Measurements from ENCODE around the gene RBM4B. TPM values are rescaled to one million over a fixed set of nuclear protein-coding genes. Genes with fewer than 3 reads are reported as not detected.

RBM4B gene
- total and polyA plus RNA-seq, 2 of the 13 experiments (the other 11 are each of a cell fraction or from before 2014, with no cell fraction given) = 25.8 to 32.4 TPM

GRCh38 chr11:66689661-66690590, 12.2 kb upstream of the RBM4B start:
- ATAC-seq = no peak
- Histone ChIP-seq H3K9ac (ENCODE audit: insufficient read depth, low read depth, low read length) (no peak overlapping the region), H3K4me3 (replicated peaks in 1 of 3; ENCODE audit: insufficient read depth in 1 of 3, low read depth in 2 of 3, low read length in 3 of 3) (no peak overlapping the region), H3K36me3 (replicated peaks in 1 of 2; ENCODE audit: control insufficient read depth in 1 of 2, insufficient read depth in 2 of 2, low read length in 2 of 2) (no peaks in the 10 kb centered on the region), H2AFZ (ENCODE audit: low read length) (no peak overlapping the region), H3K4me1 (ENCODE audit: insufficient read depth, low read length) (no peaks in the 10 kb centered on the region), H3K4me2 (ENCODE audit: low read depth, low read length) (no peak overlapping the region), H4K20me1 (ENCODE audit: insufficient read depth, low read length) (no peaks in the 10 kb centered on the region), H3K9me3 (ENCODE audit: low read length) (no peaks in the 10 kb centered on the region), H3K79me2 (ENCODE audit: insufficient read depth, low read length) (no peaks in the 10 kb centered on the region), H3K27me3 (ENCODE audit: control insufficient read depth in 1 of 2, insufficient read depth in 2 of 2, low read length in 2 of 2) (no peaks in the 10 kb centered on the region), H3K27ac (ENCODE audit: extremely low read length, insufficient read depth, low read length) (no peak overlapping the region)
- DNase-seq (ENCODE audit: low spot score) = no peak
- intact Hi-C loops (cut with micrococcal nuclease; ENCODE audit: unreplicated experiment) = no loop called here
- FAIRE-seq = no peak
- ChIA-PET POLR2A (no interaction called here), CTCF (ENCODE audit: low intra/inter-chr PET ratio, low total read pairs) (no interaction called here)
- in situ Hi-C loops (cut with HindIII; ENCODE audit: extremely low pct_ligation_motif_present, low pct_unique_long_range_greater_than_20kb) = loop anchor here (5.0 to 10.0 kb wide), 3 partner anchors 142 to 287 kb away; partner anchors contain the start of gene C11orf86
- no TSS peak for BruUV-seq (replicated peaks)
- TF ChIP-seq ZNF503 (CRISPR knock-in tag; IDR thresholded peaks at IDR 0.05) = no peak
- 93% methylated on average over 22 of the region's 32 CpGs for WGBS (ENCODE audit: low lambda C conversion rate)

- ChIA-PET POLR2A (no interaction called here), CTCF (ENCODE audit: low intra/inter-chr PET ratio, low total read pairs) (no interaction called here)
- Histone ChIP-seq H3K9ac (ENCODE audit: insufficient read depth, low read depth, low read length) (no peak overlapping the region), H3K79me2 (ENCODE audit: insufficient read depth, low read length) (no peaks in the 10 kb centered on the region), H3K9me3 (ENCODE audit: low read length) (no peaks in the 10 kb centered on the region), H3K27ac (ENCODE audit: extremely low read length, insufficient read depth, low read length) (no peak overlapping the region), H2AFZ (ENCODE audit: low read length) (no peak overlapping the region), H4K20me1 (ENCODE audit: insufficient read depth, low read length) (no peaks in the 10 kb centered on the region), H3K27me3 (ENCODE audit: control insufficient read depth in 1 of 2, insufficient read depth in 2 of 2, low read length in 2 of 2) (no peaks in the 10 kb centered on the region), H3K4me3 (replicated peaks in 1 of 3; ENCODE audit: insufficient read depth in 1 of 3, low read depth in 2 of 3, low read length in 3 of 3) (no peak overlapping the region), H3K4me2 (ENCODE audit: low read depth, low read length) (no peak overlapping the region), H3K36me3 (replicated peaks in 1 of 2; ENCODE audit: control insufficient read depth in 1 of 2, insufficient read depth in 2 of 2, low read length in 2 of 2) (no peaks in the 10 kb centered on the region), H3K4me1 (ENCODE audit: insufficient read depth, low read length) (no peaks in the 10 kb centered on the region)
- TF ChIP-seq ZNF770 (CRISPR knock-in tag; IDR thresholded peaks at IDR 0.05) = peak; percentile 58; the same call in 1 of the 2 replicates
- TF ChIP-seq ZNF580 (CRISPR knock-in tag; IDR thresholded peaks at IDR 0.05; ENCODE audit: borderline replicate concordance, low read depth) = no peak
- TF ChIP-seq ZNF850 (CRISPR knock-in tag; conservative IDR thresholded peaks at IDR 0.05) = no peak
- intact Hi-C loops (cut with micrococcal nuclease; ENCODE audit: unreplicated experiment) (no loop called here), in situ Hi-C loops (cut with HindIII; ENCODE audit: extremely low pct_ligation_motif_present, low pct_unique_long_range_greater_than_20kb) (no loop called here)
- DNase-seq (ENCODE audit: low spot score) (no peak), FAIRE-seq (no peak), ATAC-seq (no peak)
- 83% methylated on average over 25 of the region's 28 CpGs for WGBS (ENCODE audit: low lambda C conversion rate)
- BruUV-seq (replicated peaks) = no TSS peak
These were observed 11.2 kb upstream of the RBM4B start for GRCh38 chr11:66688561-66689534.

Measured in HepG2 (cell line).